Thyroid gland (tissue), 4 donors: Measurements from ENCODE around the gene AIG1. TPM values are rescaled to one million over a fixed set of nuclear protein-coding genes. Genes with fewer than 3 reads are reported as not detected.

ENCODE experiments used
- DNase-seq, 2 donors: peaks; one replicate each; pipeline ENCODE4 v3.0.0-alpha.2; 2019
- H3K27ac ChIP-seq, 3 donors: fragments of 200-600 bp; sonication (generic); 1 replicate in 2 of 3; 2 replicates in 1 of 3; pipeline ENCODE4 v1.5.1; 2016 to 2019; ENCODE audit warnings: mild to moderate bottlenecking in 1 of 3, moderate library complexity in 1 of 3
- H3K27me3 ChIP-seq: fragments of 200-600 bp; sonication (generic); one replicate; pipeline ENCODE4 v1.5.1; 2019
- H3K36me3 ChIP-seq, 2 donors: fragments of 200-600 bp; sonication (generic); one replicate each; pipeline ENCODE4 v1.5.1; 2016 to 2019
- H3K4me1 ChIP-seq, 2 donors: fragments of 200-600 bp; sonication (generic); one replicate each; pipeline ENCODE4 v1.5.1; 2017 to 2019
- H3K4me3 ChIP-seq, 3 donors: fragments of 200-600 bp; sonication (generic); replicated peaks in 1 of 3; 1 replicate in 2 of 3; 2 replicates in 1 of 3; pipeline ENCODE4 v1.5.1; 2016; ENCODE audit warnings: mild to moderate bottlenecking in 1 of 3
- H3K9me3 ChIP-seq: fragments of 200-600 bp; sonication (generic); one replicate; pipeline ENCODE4 v1.5.1; 2017
- POLR2A ChIP-seq, 2 donors: fragments of 450-650 bp; IDR thresholded peaks; one replicate each; pipeline ENCODE4 v1.6.1; 2017; ENCODE audit warnings: antibody characterized with exemption in 2 of 2, mild to moderate bottlenecking in 2 of 2, moderate library complexity in 1 of 2
- WGBS, 2 donors: methylation state at CpG; one replicate each; pipeline ENCODE4 v1.1.5; 2017; 5-methylcytosine and 5-hydroxymethylcytosine counted together
- intact Hi-C: fragments of 100-400 bp; cut with DNase I; formaldehyde crosslinking; loops from one replicate; pipeline ENCODE4 v1.15.1; 2023
- total RNA-seq, 4 donors: library from RNA; depleted of rRNA; stranded (reverse); fragments of >200 nt; gene quantifications; one replicate each; pipeline ENCODE4 v1.2.3, GENCODE V29; 2016
- TF ChIP-seq, protein P1 (sequence below), 6 experiments: fragments of 200-600 bp in 3 of 6; fragments of 450-650 bp in 3 of 6; sonication (generic) in 3 of 6; IDR thresholded peaks; one replicate each; pipeline ENCODE4 v1.5.1; 2016 to 2019; ENCODE audit warnings: antibody characterized with exemption in 6 of 6, mild to moderate bottlenecking in 2 of 6, inconsistent platforms in 1 of 6, moderate library complexity in 1 of 6

AIG1 gene
- total RNA-seq, 4 donors from 2014 or later = 57.8 to 101 (median 77.0) TPM

- WGBS, 2 donors = 94 to 97% methylated on average over 10 of the region's 12 CpGs
- H3K9me3 ChIP-seq = no peaks in the 10 kb centered on the region
- H3K36me3 ChIP-seq = no peaks in the 10 kb centered on the region
- H3K27me3 ChIP-seq = no peaks in the 10 kb centered on the region
- DNase-seq = no peak
- H3K4me1 ChIP-seq = no peaks in the 10 kb centered on the region
- intact Hi-C loops = no loop called here
- TF ChIP-seq POLR2A (IDR thresholded peaks at IDR 0.05) = no peak
- TF ChIP-seq, protein P1, sequence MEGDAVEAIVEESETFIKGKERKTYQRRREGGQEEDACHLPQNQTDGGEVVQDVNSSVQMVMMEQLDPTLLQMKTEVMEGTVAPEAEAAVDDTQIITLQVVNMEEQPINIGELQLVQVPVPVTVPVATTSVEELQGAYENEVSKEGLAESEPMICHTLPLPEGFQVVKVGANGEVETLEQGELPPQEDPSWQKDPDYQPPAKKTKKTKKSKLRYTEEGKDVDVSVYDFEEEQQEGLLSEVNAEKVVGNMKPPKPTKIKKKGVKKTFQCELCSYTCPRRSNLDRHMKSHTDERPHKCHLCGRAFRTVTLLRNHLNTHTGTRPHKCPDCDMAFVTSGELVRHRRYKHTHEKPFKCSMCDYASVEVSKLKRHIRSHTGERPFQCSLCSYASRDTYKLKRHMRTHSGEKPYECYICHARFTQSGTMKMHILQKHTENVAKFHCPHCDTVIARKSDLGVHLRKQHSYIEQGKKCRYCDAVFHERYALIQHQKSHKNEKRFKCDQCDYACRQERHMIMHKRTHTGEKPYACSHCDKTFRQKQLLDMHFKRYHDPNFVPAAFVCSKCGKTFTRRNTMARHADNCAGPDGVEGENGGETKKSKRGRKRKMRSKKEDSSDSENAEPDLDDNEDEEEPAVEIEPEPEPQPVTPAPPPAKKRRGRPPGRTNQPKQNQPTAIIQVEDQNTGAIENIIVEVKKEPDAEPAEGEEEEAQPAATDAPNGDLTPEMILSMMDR (IDR thresholded peaks at IDR 0.05) = no peak
- H3K4me3 ChIP-seq = no peak overlapping the region
- no peak overlapping the region for H3K27ac ChIP-seq
Measured at GRCh38 chr6:143176090-143177021, 115.7 kb downstream of the AIG1 start.

DNA sequence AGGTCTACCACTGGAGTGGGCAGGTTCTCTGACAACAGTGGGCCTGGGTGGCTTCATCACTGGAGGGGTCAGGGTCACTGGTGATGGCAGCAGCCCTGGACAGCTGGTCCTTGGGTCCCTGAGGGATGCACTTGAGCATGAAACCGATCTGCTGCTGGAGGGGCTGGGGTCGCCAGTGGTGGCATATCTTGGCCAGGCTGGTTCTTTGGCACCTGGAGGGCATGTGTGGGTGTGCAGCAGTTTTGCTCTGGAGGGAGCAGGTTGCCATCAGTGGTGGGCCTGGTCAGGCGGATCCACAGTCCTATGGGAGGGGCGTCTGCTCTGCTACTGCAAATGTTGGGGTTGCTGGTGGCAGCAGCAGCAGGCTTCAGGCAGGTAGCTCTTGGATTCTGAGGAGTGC lies 117.0 kb downstream of the AIG1 start:
- no peaks in the 10 kb centered on the region for H3K36me3 ChIP-seq
- no peaks in the 10 kb centered on the region for H3K4me1 ChIP-seq
- H3K4me3 ChIP-seq = no peak overlapping the region
- H3K27me3 ChIP-seq = no peaks in the 10 kb centered on the region
- intact Hi-C loops = no loop called here
- H3K9me3 ChIP-seq = no peaks in the 10 kb centered on the region
- H3K27ac ChIP-seq = no peak overlapping the region
- no peak for DNase-seq
- WGBS, 2 donors = 94 to 100% methylated on average over 2 of the region's 4 CpGs
- TF ChIP-seq, protein P1 (IDR thresholded peaks at IDR 0.05) = no peak
- TF ChIP-seq POLR2A (IDR thresholded peaks at IDR 0.05) = no peak

- intact Hi-C loops = no loop called here
- no peak for DNase-seq
- no peaks in the 10 kb centered on the region for H3K4me1 ChIP-seq
- H3K9me3 ChIP-seq = no peaks in the 10 kb centered on the region
- no peak overlapping the region for H3K27ac ChIP-seq
- H3K36me3 ChIP-seq = no peaks in the 10 kb centered on the region
- TF ChIP-seq, protein P1 (IDR thresholded peaks at IDR 0.05) = no peak
- TF ChIP-seq POLR2A (IDR thresholded peaks at IDR 0.05) = no peak
- no peak overlapping the region for H3K4me3 ChIP-seq
- WGBS, 2 donors = 97% methylated on average over 3 of the region's 3 CpGs
- H3K27me3 ChIP-seq = no peaks in the 10 kb centered on the region
Measured at GRCh38 chr6:143179096-143179495, 118.4 kb downstream of the AIG1 start.

GRCh38 chr6:143179901-143180612 lies 119.4 kb downstream of the AIG1 start:
- no peak overlapping the region for H3K4me3 ChIP-seq

More at GRCh38 chr6:143179901-143180612, 119.4 kb downstream of the AIG1 start:
- intact Hi-C loops = no loop called here
- Histone ChIP-seq H3K4me1 (no peaks in the 10 kb centered on the region), H3K27me3 (no peaks in the 10 kb centered on the region), H3K36me3 (no peaks in the 10 kb centered on the region), H3K27ac (no peak overlapping the region), H3K9me3 (no peaks in the 10 kb centered on the region)
- TF ChIP-seq, protein P1 (IDR thresholded peaks at IDR 0.05) = no peak
- TF ChIP-seq POLR2A (IDR thresholded peaks at IDR 0.05) = no peak
- 78 to 84% methylated on average over 3 of the region's 3 CpGs for WGBS, 2 donors
- DNase-seq = no peak
